ENCODE data around the gene PIK3R5. TPM values are rescaled to one million over a fixed set of nuclear protein-coding genes. Genes with fewer than 3 reads are reported as not detected.

The PIK3R5 gene
- total RNA-seq, 1 donor from 2014 or later, result 0.30 TPM

GRCh38 chr17:8904686-8905085 lies 60.8 kb downstream of the PIK3R5 start:
- peaks cover 17% of the 10 kb centered on the region for H3K27me3 Mint-ChIP-seq (ENCODE audit: low read depth, unreplicated experiment)
- H3K79me2 ChIP-seq (ENCODE audit: insufficient read depth, low read length), result no peaks in the 10 kb centered on the region
- no peak overlapping the region for H3K27ac ChIP-seq (ENCODE audit: low read depth, low read length)
- TF ChIP-seq CTCF (IDR thresholded peaks at IDR 0.05; ENCODE audit: insufficient read depth, low read depth, low read length), result no peak
- no peak for TF ChIP-seq EZH2 (IDR thresholded peaks at IDR 0.05; ENCODE audit: insufficient read depth, low read length)
- no peaks in the 10 kb centered on the region for H3K4me1 ChIP-seq (ENCODE audit: insufficient read depth, low read length)
- H3K9ac ChIP-seq (ENCODE audit: low read length), result no peak overlapping the region
- no peak overlapping the region for H3K4me3 ChIP-seq (ENCODE audit: insufficient read depth, low read depth, low read length)
- no peaks in the 10 kb centered on the region for H4K20me1 ChIP-seq (ENCODE audit: insufficient read depth, low read length)
- no peak overlapping the region for H3K27ac Mint-ChIP-seq (ENCODE audit: unreplicated experiment)
- no peaks in the 10 kb centered on the region for H3K36me3 Mint-ChIP-seq (ENCODE audit: low read depth, unreplicated experiment)
- FAIRE-seq (no peak), DNase-seq (ENCODE audit: low read depth) (no peak)
- H3K4me1 Mint-ChIP-seq (ENCODE audit: low read depth, unreplicated experiment), result no peaks in the 10 kb centered on the region
- no peaks in the 10 kb centered on the region for H3K9me3 Mint-ChIP-seq (ENCODE audit: unreplicated experiment)
- no peak overlapping the region for H2AFZ ChIP-seq (ENCODE audit: low read depth, low read length)
- H3K27me3 ChIP-seq (ENCODE audit: insufficient read depth, low read length), result peaks cover 5% of the 10 kb centered on the region
- H3K36me3 ChIP-seq (ENCODE audit: insufficient read depth, low read length), result no peaks in the 10 kb centered on the region
- H3K4me3 Mint-ChIP-seq (ENCODE audit: unreplicated experiment), result no peak overlapping the region
- H3K9me3 ChIP-seq (ENCODE audit: insufficient read depth, low read depth, low read length), result no peaks in the 10 kb centered on the region
- H3K4me2 ChIP-seq (ENCODE audit: low read length), result no peak overlapping the region

DNA sequence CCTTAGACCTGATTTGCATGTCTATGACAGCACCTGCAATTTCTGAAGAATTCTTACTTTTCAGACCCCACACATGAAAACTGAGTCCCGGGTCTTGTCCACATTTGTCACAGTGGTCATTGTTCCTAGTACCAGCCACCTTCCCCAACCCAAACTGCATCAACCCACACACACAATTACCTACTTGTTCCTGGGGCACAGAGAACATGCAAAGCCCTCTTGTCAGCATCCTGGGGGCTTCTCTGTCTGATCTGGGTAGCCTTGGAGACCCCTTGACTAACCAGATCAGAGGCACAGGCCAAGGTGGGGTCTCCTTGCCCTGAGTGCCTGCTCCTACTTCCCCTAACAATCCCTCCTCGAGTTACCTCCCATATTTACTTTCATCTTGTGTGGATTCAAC lies 61.3 kb downstream of the PIK3R5 start:
- Mint-ChIP-seq H3K4me3 (ENCODE audit: unreplicated experiment) (no peak overlapping the region), H3K9me3 (ENCODE audit: unreplicated experiment) (no peaks in the 10 kb centered on the region), H3K27me3 (ENCODE audit: low read depth, unreplicated experiment) (peaks cover 15% of the 10 kb centered on the region), H3K27ac (ENCODE audit: unreplicated experiment) (no peak overlapping the region), H3K4me1 (ENCODE audit: low read depth, unreplicated experiment) (peaks cover under 1% of the 10 kb centered on the region), H3K36me3 (ENCODE audit: low read depth, unreplicated experiment) (no peaks in the 10 kb centered on the region)
- H2AFZ ChIP-seq (ENCODE audit: low read depth, low read length), result no peak overlapping the region
- H3K27ac ChIP-seq (ENCODE audit: low read depth, low read length), result no peak overlapping the region
- no peak overlapping the region for H3K4me2 ChIP-seq (ENCODE audit: low read length)
- no peak overlapping the region for H3K9ac ChIP-seq (ENCODE audit: low read length)
- H3K27me3 ChIP-seq (ENCODE audit: insufficient read depth, low read length), result peaks cover 5% of the 10 kb centered on the region
- H3K79me2 ChIP-seq (ENCODE audit: insufficient read depth, low read length), result no peaks in the 10 kb centered on the region
- H3K4me1 ChIP-seq (ENCODE audit: insufficient read depth, low read length), result no peaks in the 10 kb centered on the region
- no peaks in the 10 kb centered on the region for H3K36me3 ChIP-seq (ENCODE audit: insufficient read depth, low read length)
- H3K9me3 ChIP-seq (ENCODE audit: insufficient read depth, low read depth, low read length), result no peaks in the 10 kb centered on the region
- no peak for DNase-seq (ENCODE audit: low read depth)
- no peak for FAIRE-seq
- H3K4me3 ChIP-seq (ENCODE audit: insufficient read depth, low read depth, low read length), result no peak overlapping the region
- no peak for TF ChIP-seq EZH2 (IDR thresholded peaks at IDR 0.05; ENCODE audit: insufficient read depth, low read length)
- TF ChIP-seq CTCF (IDR thresholded peaks at IDR 0.05; ENCODE audit: insufficient read depth, low read depth, low read length), result no peak
- H4K20me1 ChIP-seq (ENCODE audit: insufficient read depth, low read length), result no peaks in the 10 kb centered on the region

- H3K4me3 ChIP-seq (ENCODE audit: insufficient read depth, low read depth, low read length), result no peak overlapping the region
- Mint-ChIP-seq H3K9me3 (ENCODE audit: unreplicated experiment) (no peaks in the 10 kb centered on the region), H3K27me3 (ENCODE audit: low read depth, unreplicated experiment) (peaks cover 38% of the 10 kb centered on the region), H3K27ac (ENCODE audit: unreplicated experiment) (no peak overlapping the region), H3K4me1 (ENCODE audit: low read depth, unreplicated experiment) (peaks cover 1% of the 10 kb centered on the region), H3K36me3 (ENCODE audit: low read depth, unreplicated experiment) (no peaks in the 10 kb centered on the region), H3K4me3 (ENCODE audit: unreplicated experiment) (no peak overlapping the region)
- no peaks in the 10 kb centered on the region for H4K20me1 ChIP-seq (ENCODE audit: insufficient read depth, low read length)
- no peak overlapping the region for H2AFZ ChIP-seq (ENCODE audit: low read depth, low read length)
- peaks cover 11% of the 10 kb centered on the region for H3K27me3 ChIP-seq (ENCODE audit: insufficient read depth, low read length)
- no peak for FAIRE-seq
- no peak overlapping the region for H3K27ac ChIP-seq (ENCODE audit: low read depth, low read length)
- H3K36me3 ChIP-seq (ENCODE audit: insufficient read depth, low read length), result no peaks in the 10 kb centered on the region
- H3K4me1 ChIP-seq (ENCODE audit: insufficient read depth, low read length), result no peaks in the 10 kb centered on the region
- no peaks in the 10 kb centered on the region for H3K79me2 ChIP-seq (ENCODE audit: insufficient read depth, low read length)
- no peak overlapping the region for H3K4me2 ChIP-seq (ENCODE audit: low read length)
- no peaks in the 10 kb centered on the region for H3K9me3 ChIP-seq (ENCODE audit: insufficient read depth, low read depth, low read length)
- H3K9ac ChIP-seq (ENCODE audit: low read length), result no peak overlapping the region
- DNase-seq (ENCODE audit: low read depth), result no peak
- no peak for TF ChIP-seq CTCF (IDR thresholded peaks at IDR 0.05; ENCODE audit: insufficient read depth, low read depth, low read length)
- no peak for TF ChIP-seq EZH2 (IDR thresholded peaks at IDR 0.05; ENCODE audit: insufficient read depth, low read length)
Observed at GRCh38 chr17:8900626-8901585, 64.6 kb downstream of the PIK3R5 start.

All from astrocyte (in vitro differentiated cells and primary cell).